Gastroesophageal sphincter (tissue), 4 donors: ENCODE measurements around the gene MARK2. TPM values are rescaled to one million over a fixed set of nuclear protein-coding genes. Genes with fewer than 3 reads are reported as not detected.

Source experiments
- ATAC-seq: fragments of 150-250 bp; one replicate; pipeline ENCODE4 v1.9.1; 2016; ENCODE audit warnings: mild to moderate bottlenecking, moderate library complexity
- H3K27ac ChIP-seq, 4 donors: fragments of 200-600 bp; sonication (generic) in 3 of 4; 1 replicate in 3 of 4; 2 replicates in 1 of 4; pipeline ENCODE4 v1.5.1; 2016 to 2019
- H3K27me3 ChIP-seq: fragments of 200-600 bp; sonication (generic); one replicate; pipeline ENCODE4 v1.5.1; 2019
- H3K36me3 ChIP-seq, 2 donors: fragments of 200-600 bp; sonication (generic); one replicate each; pipeline ENCODE4 v1.5.1; 2019; ENCODE audit warnings: control low read depth in 1 of 2
- H3K4me1 ChIP-seq, 3 donors: fragments of 200-600 bp; sonication (generic); 1 replicate in 2 of 3; 2 replicates in 1 of 3; pipeline ENCODE4 v1.5.1; 2016 to 2019; ENCODE audit warnings: control low read depth in 2 of 3
- H3K4me3 ChIP-seq, 2 donors: fragments of 200-600 bp; sonication (generic); one replicate each; pipeline ENCODE4 v1.5.1; 2019; ENCODE audit warnings: mild to moderate bottlenecking in 1 of 2, moderate library complexity in 1 of 2
- H3K9me3 ChIP-seq, 3 donors: fragments of 200-600 bp; sonication (generic); one replicate each; pipeline ENCODE4 v1.5.1; 2017 to 2019; ENCODE audit warnings: control low read depth in 2 of 3
- CTCF ChIP-seq, 4 experiments: fragments of 200-600 bp in 2 of 4; fragments of 450-650 bp in 2 of 4; sonication (generic) in 1 of 4; IDR thresholded peaks; one replicate each; pipeline ENCODE4 v1.5.1; 2017 to 2019; ENCODE audit warnings: antibody characterized with exemption in 4 of 4, mild to moderate bottlenecking in 2 of 4, moderate library complexity in 2 of 4
- EP300 ChIP-seq: sonication (generic); formaldehyde crosslinking; IDR thresholded peaks from one replicate; pipeline ENCODE4 v1.6.1; 2017; ENCODE audit warnings: antibody characterized with exemption, mild to moderate bottlenecking
- POLR2A ChIP-seq, 2 donors: fragments of 450-650 bp; IDR thresholded peaks; one replicate each; pipeline ENCODE4 v1.6.1; 2017; ENCODE audit warnings: antibody characterized with exemption in 2 of 2, mild to moderate bottlenecking in 2 of 2, moderate library complexity in 1 of 2
- POLR2AphosphoS5 ChIP-seq: sonication (generic); formaldehyde crosslinking; IDR thresholded peaks from one replicate; pipeline ENCODE4 v1.6.1; 2017; ENCODE audit warnings: antibody characterized with exemption
- WGBS, 2 donors: methylation state at CpG; one replicate each; pipeline ENCODE4 v1.1.5; 2018; ENCODE audit warnings: low coverage in 1 of 2; 5-methylcytosine and 5-hydroxymethylcytosine counted together
- total RNA-seq, 4 donors: library from RNA; depleted of rRNA; stranded (reverse); fragments of >200 nt; gene quantifications; one replicate each; pipeline ENCODE4 v1.1.0, GENCODE V29; 2016

MARK2 gene
- total RNA-seq, 4 donors from 2014 or later, result 17.4 to 42.5 (median 23.8) TPM

DNA sequence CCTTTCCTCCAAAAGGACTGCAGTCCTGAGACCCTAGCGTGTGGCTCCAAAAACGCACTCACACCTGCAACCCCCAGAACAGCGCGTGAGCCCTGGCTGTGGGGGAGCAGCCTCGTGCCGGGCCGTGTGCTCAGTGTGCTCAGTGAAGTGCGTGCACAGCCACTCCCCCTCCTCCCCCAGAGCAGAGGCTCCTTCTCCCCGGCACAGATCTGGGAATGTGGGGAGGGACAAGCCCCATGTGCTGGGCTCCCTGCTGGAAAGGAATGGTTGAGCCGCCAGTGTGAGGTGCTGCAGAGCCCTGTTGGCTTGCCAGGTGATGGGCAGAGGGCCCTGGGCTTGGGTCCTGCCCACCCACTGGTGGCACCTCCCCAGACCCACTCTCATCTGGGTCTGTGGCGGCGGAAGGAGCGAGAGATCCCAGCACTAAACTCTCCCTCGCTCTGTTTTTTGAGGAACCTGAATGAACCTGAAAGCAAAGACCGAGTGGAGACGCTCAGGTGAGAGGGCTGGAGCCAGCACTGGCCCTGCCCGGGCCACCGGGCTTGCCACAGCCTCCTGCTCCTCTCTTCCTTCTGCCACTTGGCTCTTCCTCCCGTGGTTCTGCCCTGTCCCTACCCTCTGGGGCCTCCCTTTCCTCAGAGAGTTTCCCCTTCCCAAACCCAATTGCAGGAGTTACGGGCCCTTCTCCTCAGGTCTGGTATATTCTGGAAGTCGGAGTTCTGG lies 69.1 kb downstream of the MARK2 start:
- no peak for ATAC-seq
- Histone ChIP-seq H3K27me3 (no peaks in the 10 kb centered on the region), H3K9me3 (no peaks in the 10 kb centered on the region), H3K4me3 (no peak overlapping the region), H3K27ac (peak overlapping the region in 1 of 4 donors; percentile 10), H3K4me1 (peaks cover 0 to 57% (median 12%) of the 10 kb centered on the region in 3 donors), H3K36me3 (peaks cover 0 to 82% of the 10 kb centered on the region in 2 donors)
- TF ChIP-seq CTCF (IDR thresholded peaks at IDR 0.05), result no peak
- 93% methylated on average over 2 of the region's 21 CpGs; no CpG with 5 or more reads in 1 of the 2 donors for WGBS, 2 donors

- Histone ChIP-seq H3K27ac (peak overlapping the region in 1 of 4 donors; percentile 10), H3K4me1 (peaks cover 0 to 57% (median 12%) of the 10 kb centered on the region in 3 donors), H3K36me3 (peaks cover 0 to 74% of the 10 kb centered on the region in 2 donors), H3K9me3 (no peaks in the 10 kb centered on the region), H3K27me3 (no peaks in the 10 kb centered on the region), H3K4me3 (no peak overlapping the region)
- peak; percentile 33 for ATAC-seq
- TF ChIP-seq POLR2AphosphoS5, result peak; percentile 10
- no peak for TF ChIP-seq CTCF (IDR thresholded peaks at IDR 0.05)
- TF ChIP-seq POLR2A (IDR thresholded peaks at IDR 0.05), result no peak
- TF ChIP-seq EP300, result no peak
- 60 to 74% methylated on average over 1 to 7 of the region's 46 CpGs for WGBS, 2 donors
Measured at GRCh38 chr11:63908631-63909401, 69.9 kb downstream of the MARK2 start.

GRCh38 chr11:63909591-63910506 lies 70.9 kb downstream of the MARK2 start:
- H3K4me1 ChIP-seq, result peaks cover 0 to 54% (median 12%) of the 10 kb centered on the region in 3 donors
- ATAC-seq, result no peak
- 56% methylated on average over 3 of the region's 24 CpGs; no CpG with 5 or more reads in 1 of the 2 donors for WGBS, 2 donors
- H3K36me3 ChIP-seq, result peaks cover 0 to 64% of the 10 kb centered on the region in 2 donors
- no peak overlapping the region for H3K4me3 ChIP-seq
- TF ChIP-seq POLR2AphosphoS5 (no peak), POLR2A (IDR thresholded peaks at IDR 0.05) (no peak), CTCF (IDR thresholded peaks at IDR 0.05) (no peak), EP300 (no peak)
- no peaks in the 10 kb centered on the region for H3K9me3 ChIP-seq
- H3K27me3 ChIP-seq, result no peaks in the 10 kb centered on the region
- peak overlapping the region in 2 of 4 donors; percentile 11 to 31 for H3K27ac ChIP-seq

DNA sequence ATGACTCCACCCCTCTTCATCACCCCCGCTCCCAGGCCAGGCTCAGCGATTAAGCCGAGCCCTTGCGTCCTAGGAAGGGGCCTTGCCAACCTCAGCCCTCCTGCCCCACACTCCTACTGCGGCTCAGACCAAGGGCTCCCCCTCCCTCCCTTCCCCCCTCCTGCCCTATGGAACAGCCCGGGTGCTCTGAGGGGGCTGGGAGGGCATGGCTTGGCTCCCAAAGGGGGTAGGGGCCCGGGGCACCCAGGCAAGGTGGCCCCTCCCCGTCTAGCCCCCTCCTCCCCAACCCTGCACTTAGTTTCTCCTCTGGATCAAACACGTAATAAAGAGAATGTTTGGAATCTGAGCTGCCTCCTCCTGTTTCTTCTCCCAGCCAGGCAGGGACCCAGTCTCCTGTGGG lies 71.8 kb downstream of the MARK2 start:
- Histone ChIP-seq H3K36me3 (peaks cover 0 to 55% of the 10 kb centered on the region in 2 donors), H3K27ac (peak overlapping the region in 1 of 4 donors; percentile 31), H3K4me3 (no peak overlapping the region), H3K9me3 (no peaks in the 10 kb centered on the region), H3K27me3 (no peaks in the 10 kb centered on the region), H3K4me1 (peaks cover 0 to 52% (median 13%) of the 10 kb centered on the region in 3 donors)
- no CpG with 5 or more reads among the region's 9 CpGs for WGBS, 2 donors
- TF ChIP-seq EP300 (no peak), CTCF (IDR thresholded peaks at IDR 0.05) (no peak), POLR2AphosphoS5 (no peak), POLR2A (IDR thresholded peaks at IDR 0.05) (no peak)
- no peak for ATAC-seq
